Stimulated activated naive CD8-positive, alpha-beta T cell treated with anti-CD3 and anti-CD28 coated beads, Interleukin-15, amount 100 ng/mL, for 72 hours (primary cell): ENCODE data around the gene RBBP7.

Experiments
- ATAC-seq: fragments of 150-1000 bp; cut with Tn5 transposase; 2 replicates; pipeline ENCODE4 v1.10.0; 2021; ENCODE audit warnings: mild to moderate bottlenecking, moderate library complexity
- DNase-seq, 2 donors: peaks; one replicate each; pipeline ENCODE4 v3.0.0; 2021 to 2022
- H3K27ac Mint-ChIP-seq, 2 donors: one replicate each; pipeline ENCODE4 v1.8.0; 2022; ENCODE audit warnings: mild to moderate bottlenecking in 2 of 2, mixed read lengths in 2 of 2, moderate library complexity in 2 of 2
- H3K27me3 Mint-ChIP-seq: one replicate; pipeline ENCODE4 v1.8.0; 2022; ENCODE audit warnings: mixed read lengths
- H3K4me1 Mint-ChIP-seq: one replicate; pipeline ENCODE4 v1.8.0; 2022; ENCODE audit warnings: mild to moderate bottlenecking, mixed read lengths
- H3K4me3 Mint-ChIP-seq, 2 donors: one replicate each; pipeline ENCODE4 v1.8.0; 2022; ENCODE audit warnings: mild to moderate bottlenecking in 2 of 2, mixed read lengths in 2 of 2, moderate library complexity in 1 of 2
- H3K9me3 Mint-ChIP-seq, 2 donors: one replicate each; pipeline ENCODE4 v1.8.0; 2022; ENCODE audit warnings: mixed read lengths in 2 of 2

RBBP7 gene

DNA sequence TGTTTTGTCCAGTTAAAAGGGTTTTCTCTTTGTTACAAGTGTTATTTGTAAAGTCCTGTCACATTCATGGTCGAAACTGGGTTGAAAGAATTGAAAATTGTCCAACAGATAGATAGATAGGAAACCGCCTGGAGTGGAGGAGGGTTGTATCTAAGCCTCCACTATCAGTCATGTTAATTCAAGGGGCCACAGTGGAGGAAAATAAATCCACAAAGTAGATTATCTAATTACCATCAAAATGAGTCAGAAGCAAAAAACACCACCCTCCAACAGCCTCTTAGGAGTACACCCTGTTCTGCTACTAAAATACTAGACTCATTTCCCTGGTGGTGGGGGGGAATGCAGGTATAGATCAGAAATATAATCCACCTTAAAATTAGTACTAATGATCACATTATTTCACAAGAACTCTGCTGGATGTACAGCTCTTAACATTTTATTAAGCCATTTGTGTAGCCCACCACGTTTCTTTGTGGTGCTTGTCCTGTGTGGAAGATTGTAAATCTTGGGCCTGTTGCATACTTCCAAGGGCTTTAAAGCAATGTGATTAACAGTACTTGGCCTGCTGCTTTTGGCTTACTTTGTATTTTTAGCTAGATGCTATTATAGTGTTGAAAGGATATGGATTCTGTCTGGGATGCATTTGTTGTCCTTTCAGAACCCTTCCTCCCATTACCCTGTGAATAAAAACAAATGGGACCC lies 26.8 kb downstream of the RBBP7 start:
- ATAC-seq (no peak), DNase-seq (no peak)
- Mint-ChIP-seq H3K27me3 (no peaks in the 10 kb centered on the region), H3K9me3 (no peaks in the 10 kb centered on the region), H3K4me3 (no peak overlapping the region), H3K27ac (peak overlapping the region; percentile 61 to 63), H3K4me1 (no peaks in the 10 kb centered on the region)

DNA sequence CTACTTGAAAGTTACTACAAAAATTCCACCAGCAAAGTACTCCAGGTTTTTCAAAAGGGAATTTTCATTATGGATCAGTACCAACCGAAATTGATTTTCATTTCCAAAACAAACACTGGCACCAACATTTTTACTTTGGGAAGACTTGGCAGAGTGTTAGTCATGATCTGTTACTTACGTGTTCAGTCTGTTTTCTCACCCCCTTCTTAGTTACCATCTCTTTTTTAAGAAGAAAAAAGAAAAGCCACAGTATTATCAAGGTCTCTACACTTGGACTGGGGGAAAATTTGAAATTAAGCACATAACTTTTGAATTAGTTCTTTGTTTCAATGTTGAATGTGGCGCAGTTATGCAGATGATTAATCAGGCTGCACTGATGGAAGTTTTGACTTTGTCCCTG lies 27.5 kb downstream of the RBBP7 start:
- no peak for ATAC-seq
- no peak overlapping the region for H3K4me3 Mint-ChIP-seq
- no peak for DNase-seq
- no peaks in the 10 kb centered on the region for H3K9me3 Mint-ChIP-seq
- no peaks in the 10 kb centered on the region for H3K27me3 Mint-ChIP-seq
- H3K4me1 Mint-ChIP-seq = no peaks in the 10 kb centered on the region
- no peak overlapping the region for H3K27ac Mint-ChIP-seq

DNA sequence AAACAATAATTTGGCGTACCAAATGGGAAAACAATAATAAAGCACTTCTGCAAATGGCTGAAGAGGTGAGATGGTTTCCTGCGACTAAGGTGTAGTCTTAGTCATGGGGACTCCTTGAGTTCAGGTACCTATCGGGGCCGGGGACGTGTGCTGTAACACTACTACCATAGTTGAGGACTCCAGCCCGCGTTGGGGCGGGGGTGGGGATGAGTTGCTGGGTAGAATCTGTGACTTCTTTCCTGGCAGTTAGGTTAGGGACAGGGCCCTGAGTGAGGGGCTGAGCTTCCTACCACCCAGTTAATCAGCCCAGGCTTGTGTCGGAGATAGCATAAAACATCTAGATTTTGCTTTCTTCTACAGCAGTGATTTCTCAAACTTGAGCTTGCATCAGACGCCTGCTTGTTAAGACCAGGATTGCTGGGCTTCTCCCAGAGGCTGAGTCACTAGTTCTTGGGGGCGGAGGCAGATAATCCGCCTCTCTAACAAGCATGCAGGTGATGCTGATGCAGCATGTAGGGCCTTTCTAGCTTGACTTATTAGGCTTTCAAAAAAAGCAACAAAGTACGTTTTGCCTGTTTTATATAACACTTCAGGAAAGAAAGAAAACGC lies 30.2 kb downstream of the RBBP7 start:
- Mint-ChIP-seq H3K4me3 (no peak overlapping the region), H3K27me3 (no peaks in the 10 kb centered on the region), H3K27ac (no peak overlapping the region), H3K4me1 (no peaks in the 10 kb centered on the region), H3K9me3 (no peaks in the 10 kb centered on the region)
- DNase-seq (no peak), ATAC-seq (no peak)

DNA sequence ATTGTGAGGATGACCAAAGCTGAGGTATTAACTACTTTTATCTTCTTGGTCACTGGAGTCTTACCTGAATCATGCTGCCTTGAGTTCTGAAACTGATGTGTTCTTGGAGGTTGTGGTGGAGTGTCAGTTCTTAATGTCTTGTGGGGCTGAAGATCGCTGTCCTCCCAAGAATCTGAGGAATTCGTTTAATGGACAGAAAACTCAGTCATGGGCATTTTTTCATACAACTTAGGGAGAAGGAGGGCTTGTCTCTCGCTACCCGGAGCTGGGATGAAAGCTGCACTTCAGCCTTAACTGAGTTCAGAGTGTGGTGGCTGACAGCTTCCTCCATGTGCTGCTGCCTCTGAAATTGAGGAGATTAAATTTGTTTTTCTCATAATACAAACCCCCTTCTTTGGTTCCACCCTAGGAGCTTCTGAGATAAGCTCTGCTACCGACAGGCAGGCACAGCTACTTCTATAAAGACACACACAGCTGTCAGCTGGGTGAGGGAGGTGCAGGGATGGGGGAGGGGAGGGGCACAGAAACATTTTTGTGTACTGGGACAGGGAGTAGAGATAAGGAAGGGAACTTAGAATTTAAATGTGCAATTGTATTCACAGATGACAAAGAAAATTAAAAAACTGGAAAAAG lies 30.8 kb downstream of the RBBP7 start:
- no peak overlapping the region for H3K27ac Mint-ChIP-seq
- no peak for ATAC-seq
- no peak for DNase-seq
- no peaks in the 10 kb centered on the region for H3K27me3 Mint-ChIP-seq
- H3K9me3 Mint-ChIP-seq = no peaks in the 10 kb centered on the region
- H3K4me3 Mint-ChIP-seq = no peak overlapping the region
- H3K4me1 Mint-ChIP-seq = no peaks in the 10 kb centered on the region

DNA sequence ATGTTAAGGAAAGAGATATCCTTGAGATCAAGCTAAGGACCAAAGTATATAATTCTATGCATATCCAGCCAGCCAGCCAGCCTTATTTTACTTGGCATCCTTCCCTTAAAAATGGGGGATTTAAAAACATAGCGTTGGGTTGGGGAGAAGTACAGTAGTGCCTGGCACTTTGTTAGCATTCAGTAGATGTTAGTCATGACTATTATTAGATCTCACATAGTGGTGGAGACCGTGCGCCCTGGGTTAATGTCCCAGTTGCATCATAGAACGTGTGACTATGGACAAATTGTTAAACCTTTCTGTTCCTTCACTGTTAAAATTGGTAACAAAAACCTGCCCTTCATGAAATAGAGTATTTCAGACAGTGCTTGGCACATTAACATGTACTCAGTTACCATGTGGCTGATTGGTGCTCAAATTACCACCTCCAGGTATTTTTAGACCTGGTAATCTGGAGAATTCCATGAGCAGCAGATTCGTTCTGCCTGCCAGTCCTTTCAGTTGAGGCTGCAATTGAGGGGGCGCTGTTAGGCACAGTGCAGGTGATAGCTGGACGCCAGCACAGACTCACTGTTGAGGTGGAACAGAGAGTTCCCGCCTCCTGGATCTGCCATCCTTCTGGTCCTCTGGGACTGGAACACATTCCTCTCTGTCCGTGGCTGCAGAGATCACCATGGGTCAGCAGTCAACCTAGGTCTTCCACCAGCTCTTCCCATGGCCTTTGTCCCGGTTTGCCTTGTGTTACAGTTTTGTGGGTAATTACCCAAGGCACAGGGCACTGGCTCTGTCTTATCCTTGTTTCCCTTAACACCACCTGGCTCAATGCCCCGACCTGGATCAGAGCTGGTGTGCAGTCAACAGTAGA lies 31.7 kb downstream of the RBBP7 start:
- ATAC-seq = no peak
- Mint-ChIP-seq H3K4me3 (no peak overlapping the region), H3K4me1 (no peaks in the 10 kb centered on the region), H3K27me3 (no peaks in the 10 kb centered on the region), H3K9me3 (no peaks in the 10 kb centered on the region), H3K27ac (peak overlapping the region in 1 of 2 donors; percentile 78)
- DNase-seq = no peak

DNA sequence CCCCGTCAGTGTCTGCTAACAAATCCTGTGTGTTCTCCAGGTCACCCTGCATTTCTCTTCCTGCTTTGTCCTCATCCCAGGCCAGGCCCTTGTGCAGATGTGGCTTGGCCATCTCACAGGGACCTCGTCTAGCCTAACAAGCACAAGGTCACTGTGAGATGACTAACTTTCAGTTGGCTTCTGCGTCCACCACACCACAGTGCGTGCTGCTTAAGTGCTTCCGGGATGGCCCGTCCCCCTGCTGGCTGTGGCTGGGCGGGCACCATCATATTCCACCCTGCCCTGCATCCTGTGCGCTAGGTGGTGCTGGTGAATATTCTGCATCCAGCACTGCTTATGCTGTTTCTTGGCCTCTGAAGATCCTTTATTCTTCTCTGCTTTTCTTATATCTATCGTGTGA lies 33.8 kb downstream of the RBBP7 start:
- Mint-ChIP-seq H3K9me3 (no peaks in the 10 kb centered on the region), H3K27me3 (no peaks in the 10 kb centered on the region), H3K4me1 (no peaks in the 10 kb centered on the region), H3K27ac (peak overlapping the region; percentile 52 to 86), H3K4me3 (no peak overlapping the region)
- DNase-seq (no peak), ATAC-seq (peak; percentile 76)

DNA sequence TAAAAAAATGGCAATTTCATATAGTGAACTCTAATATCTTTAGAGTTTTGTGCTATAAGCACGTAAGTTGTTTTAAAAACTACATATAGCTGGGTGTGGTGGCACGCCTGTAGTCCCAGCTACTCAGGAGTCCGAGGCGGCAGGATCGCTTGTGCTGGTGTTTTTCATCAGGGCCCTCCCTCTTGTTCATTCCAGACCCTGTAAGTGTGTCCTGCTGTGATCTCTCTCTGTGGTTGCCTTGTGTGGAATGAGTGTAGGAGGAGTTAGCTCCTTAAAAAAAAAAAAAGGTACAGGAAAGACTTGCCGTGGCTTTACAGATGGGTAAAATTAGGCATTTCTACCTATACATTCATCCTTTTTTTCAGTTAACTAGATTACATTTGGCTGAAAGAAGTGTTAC lies 35.4 kb downstream of the RBBP7 start:
- no peak overlapping the region for H3K4me3 Mint-ChIP-seq
- ATAC-seq (no peak), DNase-seq (no peak)
- H3K27me3 Mint-ChIP-seq = no peaks in the 10 kb centered on the region
- H3K9me3 Mint-ChIP-seq = no peaks in the 10 kb centered on the region
- H3K27ac Mint-ChIP-seq = no peak overlapping the region
- H3K4me1 Mint-ChIP-seq = no peaks in the 10 kb centered on the region

DNA sequence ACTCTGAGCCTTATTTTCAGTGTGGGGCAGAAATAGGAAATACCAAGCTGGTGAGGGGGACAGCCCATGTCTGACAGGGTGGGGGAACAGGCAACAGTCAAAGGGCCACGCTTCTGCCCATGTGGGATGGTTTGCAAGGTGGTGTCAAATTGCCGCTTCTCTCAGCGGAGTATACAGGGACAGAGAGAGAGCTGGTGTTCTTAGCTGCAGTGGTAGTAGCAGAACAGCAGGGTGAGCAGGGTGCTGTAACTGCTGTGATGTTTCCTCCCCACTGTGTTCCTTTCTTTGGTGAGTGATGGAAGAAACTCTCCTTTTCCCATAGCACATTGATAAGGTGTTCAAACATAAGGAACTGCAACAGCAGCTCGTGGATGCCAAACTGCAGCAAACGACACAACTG lies 37.9 kb downstream of the RBBP7 start:
- H3K27me3 Mint-ChIP-seq = no peaks in the 10 kb centered on the region
- no peaks in the 10 kb centered on the region for H3K9me3 Mint-ChIP-seq
- DNase-seq = no peak
- H3K4me3 Mint-ChIP-seq = no peak overlapping the region
- no peak for ATAC-seq
- no peaks in the 10 kb centered on the region for H3K4me1 Mint-ChIP-seq
- H3K27ac Mint-ChIP-seq = peak overlapping the region in 1 of 2 donors; percentile 91

DNA sequence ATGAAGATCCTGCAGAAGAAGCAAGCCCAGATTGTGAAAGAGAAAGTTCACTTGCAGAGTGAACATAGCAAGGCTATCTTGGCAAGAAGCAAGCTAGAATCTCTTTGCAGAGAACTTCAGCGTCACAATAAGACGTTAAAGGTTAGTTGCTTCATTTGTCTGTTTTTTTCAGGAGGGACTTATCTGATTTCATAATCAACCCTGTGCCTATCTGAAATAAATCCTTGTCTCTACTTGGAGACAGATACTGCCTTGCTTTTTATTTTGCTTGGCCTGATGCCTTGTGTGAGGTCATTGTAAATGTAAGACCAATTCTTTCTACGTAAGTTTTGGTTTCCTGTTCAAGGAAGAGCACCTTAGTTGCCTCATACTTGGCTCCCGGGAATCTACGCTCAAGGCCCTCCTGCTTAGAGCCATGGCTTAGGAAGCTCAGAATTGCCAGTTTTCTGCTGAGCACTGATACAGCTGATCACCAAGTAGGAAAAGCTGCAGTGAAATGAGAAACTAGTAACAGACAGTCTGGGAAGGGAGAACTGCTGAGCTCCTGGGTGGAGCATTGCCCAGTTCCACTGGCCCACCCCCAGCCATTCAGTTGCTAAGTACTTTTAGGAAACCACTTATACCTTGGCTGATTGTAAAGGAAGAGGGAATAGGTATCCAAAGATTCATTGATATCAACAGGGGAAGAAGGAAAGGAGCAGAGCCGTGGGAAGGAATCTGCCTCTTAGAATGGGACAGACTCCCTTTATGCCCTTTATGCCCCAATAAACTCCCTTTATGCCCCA lies 41.8 kb downstream of the RBBP7 start:
- peaks cover 9% of the 10 kb centered on the region for H3K4me1 Mint-ChIP-seq
- H3K27ac Mint-ChIP-seq = no peak overlapping the region
- H3K9me3 Mint-ChIP-seq = no peaks in the 10 kb centered on the region

DNA sequence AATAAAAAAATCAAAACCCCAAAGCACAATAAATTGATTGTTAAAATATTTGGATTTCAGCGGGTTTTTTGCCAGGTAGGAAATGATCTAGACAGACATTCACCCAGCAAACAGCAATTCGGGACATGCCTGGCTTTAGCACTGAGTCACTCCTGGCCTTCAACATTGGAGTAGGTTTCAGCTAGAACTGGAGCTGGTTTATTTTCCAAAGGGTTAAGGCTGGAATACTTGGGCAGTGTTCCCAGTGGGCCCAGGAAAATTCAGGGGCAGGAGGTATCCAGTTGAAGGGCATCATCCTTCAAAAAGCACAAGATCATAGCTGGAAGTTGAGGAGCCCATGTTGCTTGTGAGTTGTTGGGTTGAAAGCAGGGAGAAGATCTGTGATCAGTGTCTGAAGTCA lies 42.9 kb downstream of the RBBP7 start:
- Mint-ChIP-seq H3K4me3 (no peak overlapping the region), H3K4me1 (peaks cover 9% of the 10 kb centered on the region), H3K9me3 (no peaks in the 10 kb centered on the region), H3K27ac (peak overlapping the region in 1 of 2 donors; percentile 54), H3K27me3 (no peaks in the 10 kb centered on the region)
- ATAC-seq (no peak), DNase-seq (no peak)

More for the DNA sequence above, 41.8 kb downstream of the RBBP7 start:
- no peaks in the 10 kb centered on the region for H3K27me3 Mint-ChIP-seq
- no peak overlapping the region for H3K4me3 Mint-ChIP-seq
- no peak for ATAC-seq
- DNase-seq = no peak

DNA sequence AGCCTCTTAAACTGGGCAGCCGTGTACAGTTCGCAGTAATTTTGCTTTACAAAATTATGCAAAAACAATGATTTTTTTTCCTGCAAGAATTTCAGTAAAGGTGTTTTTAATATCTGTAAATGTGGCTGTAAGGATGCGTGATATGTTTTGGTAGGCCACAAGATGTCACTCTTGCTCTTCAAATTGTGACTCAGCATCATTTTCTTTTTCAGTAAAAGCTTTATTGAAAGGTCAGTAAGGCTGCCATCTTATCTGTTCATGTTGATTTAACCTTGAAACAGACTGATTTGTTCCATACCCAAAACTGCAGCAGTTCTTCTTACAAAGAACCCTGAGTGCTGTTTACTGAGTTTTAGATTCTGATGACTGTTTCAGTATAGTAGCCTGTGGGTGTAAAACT lies 44.0 kb downstream of the RBBP7 start:
- Mint-ChIP-seq H3K27ac (peak overlapping the region in 1 of 2 donors; percentile 27), H3K27me3 (no peaks in the 10 kb centered on the region), H3K9me3 (no peaks in the 10 kb centered on the region), H3K4me1 (peaks cover 9% of the 10 kb centered on the region), H3K4me3 (no peak overlapping the region)
- DNase-seq (peak in 1 of 2 donors; percentile 5), ATAC-seq (peak; percentile 54)

DNA sequence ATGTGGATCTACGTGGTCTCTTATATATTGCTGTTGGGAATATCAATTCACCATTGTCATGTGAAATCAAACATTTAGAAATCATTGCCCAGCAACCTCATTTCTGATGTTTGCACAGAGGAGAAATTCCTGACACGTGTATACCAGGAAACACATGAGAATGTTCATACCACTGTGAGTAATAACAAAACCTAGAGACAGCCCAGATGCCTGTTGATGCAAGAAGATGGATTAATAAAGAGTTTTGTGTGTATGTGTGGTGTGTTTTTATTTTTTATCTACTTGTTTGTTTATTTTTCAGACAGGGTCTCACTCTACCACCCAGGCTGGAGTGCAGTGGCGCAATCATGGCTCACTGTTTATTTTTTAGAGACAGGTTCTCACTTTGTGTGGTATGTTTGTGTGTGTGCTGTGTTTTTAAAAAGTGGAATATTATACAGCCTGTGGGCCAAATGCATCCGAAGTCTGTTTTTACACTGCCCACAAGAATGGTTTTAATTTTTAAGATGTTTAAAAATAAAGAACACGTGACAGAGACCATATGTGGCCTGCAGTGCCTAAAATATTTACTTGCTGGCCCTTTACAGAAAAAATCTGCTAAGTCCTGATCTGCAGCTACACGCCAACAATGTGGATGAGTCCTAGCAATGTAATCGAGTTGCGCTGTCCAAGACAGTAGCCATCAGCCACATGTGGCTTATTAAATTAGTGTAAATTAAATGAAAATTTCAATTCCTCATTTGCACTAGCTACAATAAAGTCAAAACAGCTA lies 44.7 kb downstream of the RBBP7 start:
- Mint-ChIP-seq H3K4me3 (no peak overlapping the region), H3K9me3 (no peaks in the 10 kb centered on the region), H3K27ac (peak overlapping the region in 1 of 2 donors; percentile 61), H3K4me1 (peaks cover 9% of the 10 kb centered on the region), H3K27me3 (no peaks in the 10 kb centered on the region)
- ATAC-seq (no peak), DNase-seq (no peak)

DNA sequence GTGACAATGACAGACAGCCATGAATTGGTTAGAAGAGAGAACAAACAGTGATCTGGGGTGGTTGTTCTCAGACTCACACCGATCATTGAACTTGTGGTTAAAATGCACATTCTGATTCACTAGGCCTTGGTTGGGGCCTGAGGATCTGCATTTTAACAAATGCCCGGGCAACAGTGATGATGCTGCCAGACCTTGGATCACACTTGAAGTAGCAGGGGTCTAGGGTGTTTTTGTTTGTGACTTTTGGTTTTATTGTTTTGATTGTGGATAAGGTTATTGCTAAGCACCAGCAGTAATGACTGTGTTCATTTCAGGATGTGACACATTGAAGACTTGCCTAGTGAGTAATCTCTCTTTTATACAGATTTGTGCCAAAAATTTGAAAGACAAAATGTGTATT lies 47.4 kb downstream of the RBBP7 start:
- peak overlapping the region in 1 of 2 donors; percentile 37 for H3K27ac Mint-ChIP-seq
- peaks cover 9% of the 10 kb centered on the region for H3K4me1 Mint-ChIP-seq
- ATAC-seq = peak; percentile 74
- DNase-seq = no peak
- H3K4me3 Mint-ChIP-seq = no peak overlapping the region
- no peaks in the 10 kb centered on the region for H3K9me3 Mint-ChIP-seq
- no peaks in the 10 kb centered on the region for H3K27me3 Mint-ChIP-seq

DNA sequence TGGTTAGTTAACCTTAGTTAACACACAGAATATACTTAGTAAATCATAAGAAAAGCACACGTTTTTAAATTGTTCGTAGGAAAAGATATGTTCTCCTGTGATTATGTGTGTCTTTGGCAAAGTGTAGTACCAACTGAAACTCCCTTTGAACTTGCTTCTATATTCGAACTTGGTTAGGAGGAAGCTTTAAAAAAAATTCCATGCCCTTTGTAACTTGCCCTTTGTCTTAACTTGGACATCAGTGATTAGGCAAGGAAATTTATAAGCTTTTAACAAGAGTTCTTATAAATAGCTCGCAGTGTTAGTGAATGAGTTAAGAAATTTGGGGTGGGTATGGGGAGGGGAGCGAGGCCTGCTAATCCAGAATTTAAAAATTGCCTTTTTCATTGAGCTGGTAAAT lies 50.5 kb downstream of the RBBP7 start:
- Mint-ChIP-seq H3K4me3 (no peak overlapping the region), H3K4me1 (peaks cover under 1% of the 10 kb centered on the region), H3K27ac (no peak overlapping the region), H3K27me3 (no peaks in the 10 kb centered on the region), H3K9me3 (no peaks in the 10 kb centered on the region)
- DNase-seq (no peak), ATAC-seq (no peak)
